Iris pigment epithelial cell (primary cell): ENCODE measurements around the gene NXN.
A peak's percentile ranks its signal among the peaks of the same experiment; 100 is the strongest.
"Not testable (repeated sequence)": the region's sequence is repeated elsewhere in the genome, so short reads cannot be mapped to it uniquely, and the experiment has no call there.

Source experiments
- DNase-seq: peaks from one replicate; pipeline ENCODE4 v3.0.0-alpha.2; 2011; ENCODE audit warnings: low read depth

NXN gene

GRCh38 chr17:1006054-1006453 lies 26.5 kb upstream of the NXN start:
- DNase-seq, result no peak

GRCh38 chr17:1005361-1005946 lies 25.9 kb upstream of the NXN start:
- peak; percentile 53 for DNase-seq

GRCh38 chr17:1004769-1005295 lies 25.3 kb upstream of the NXN start:
- no peak for DNase-seq

GRCh38 chr17:1003972-1004768 lies 24.6 kb upstream of the NXN start:
- DNase-seq, result peak; percentile 29

GRCh38 chr17:1003633-1003971 lies 24.0 kb upstream of the NXN start:
- no peak for DNase-seq

- DNase-seq, result peak; percentile 81
Observed at GRCh38 chr17:1002771-1003555, 23.4 kb upstream of the NXN start.

GRCh38 chr17:1002412-1002753 lies 22.8 kb upstream of the NXN start:
- peak; percentile 43 for DNase-seq

- DNase-seq, result peak; percentile 67
Observed at GRCh38 chr17:1001640-1002411, 22.2 kb upstream of the NXN start.

- DNase-seq, result peak; percentile 68
Observed at GRCh38 chr17:1000597-1001461, 21.3 kb upstream of the NXN start.

- DNase-seq, result no peak
Observed at GRCh38 chr17:998111-998510, 18.5 kb upstream of the NXN start.

- peak; percentile 99 for DNase-seq
Observed at GRCh38 chr17:996554-997344, 17.2 kb upstream of the NXN start, which contains the start of gene TIMM22. TSS of gene TIMM22 (plus strand) at chr17:997129. CDS start at chr17:997143, 14 bp downstream.

- not testable (repeated sequence) for DNase-seq
Observed at GRCh38 chr17:995324-995723, 15.7 kb upstream of the NXN start.

GRCh38 chr17:992933-993332 lies 13.4 kb upstream of the NXN start:
- DNase-seq, result no peak

- DNase-seq, result no peak
Observed at GRCh38 chr17:988561-988960, 9.0 kb upstream of the NXN start.

- DNase-seq, result no peak
Observed at GRCh38 chr17:987931-988330, 8.4 kb upstream of the NXN start.

- no peak for DNase-seq
Observed at GRCh38 chr17:986322-986929, 6.8 kb upstream of the NXN start.

GRCh38 chr17:983921-984320 lies 4.3 kb upstream of the NXN start:
- no peak for DNase-seq

GRCh38 chr17:981292-981658 lies 1.7 kb upstream of the NXN start:
- DNase-seq, result no peak

- DNase-seq, result peak; percentile 84
Observed at GRCh38 chr17:980406-981291, 1.1 kb upstream of the NXN start.
